ENCODE data around the gene LPCAT1. TPM values are rescaled to one million over a fixed set of nuclear protein-coding genes. Genes with fewer than 3 reads are reported as not detected.

Gene LPCAT1
- total and polyA plus RNA-seq, 3 donors from 2014 or later: 21.1 to 27.1 (median 23.9) TPM

DNA sequence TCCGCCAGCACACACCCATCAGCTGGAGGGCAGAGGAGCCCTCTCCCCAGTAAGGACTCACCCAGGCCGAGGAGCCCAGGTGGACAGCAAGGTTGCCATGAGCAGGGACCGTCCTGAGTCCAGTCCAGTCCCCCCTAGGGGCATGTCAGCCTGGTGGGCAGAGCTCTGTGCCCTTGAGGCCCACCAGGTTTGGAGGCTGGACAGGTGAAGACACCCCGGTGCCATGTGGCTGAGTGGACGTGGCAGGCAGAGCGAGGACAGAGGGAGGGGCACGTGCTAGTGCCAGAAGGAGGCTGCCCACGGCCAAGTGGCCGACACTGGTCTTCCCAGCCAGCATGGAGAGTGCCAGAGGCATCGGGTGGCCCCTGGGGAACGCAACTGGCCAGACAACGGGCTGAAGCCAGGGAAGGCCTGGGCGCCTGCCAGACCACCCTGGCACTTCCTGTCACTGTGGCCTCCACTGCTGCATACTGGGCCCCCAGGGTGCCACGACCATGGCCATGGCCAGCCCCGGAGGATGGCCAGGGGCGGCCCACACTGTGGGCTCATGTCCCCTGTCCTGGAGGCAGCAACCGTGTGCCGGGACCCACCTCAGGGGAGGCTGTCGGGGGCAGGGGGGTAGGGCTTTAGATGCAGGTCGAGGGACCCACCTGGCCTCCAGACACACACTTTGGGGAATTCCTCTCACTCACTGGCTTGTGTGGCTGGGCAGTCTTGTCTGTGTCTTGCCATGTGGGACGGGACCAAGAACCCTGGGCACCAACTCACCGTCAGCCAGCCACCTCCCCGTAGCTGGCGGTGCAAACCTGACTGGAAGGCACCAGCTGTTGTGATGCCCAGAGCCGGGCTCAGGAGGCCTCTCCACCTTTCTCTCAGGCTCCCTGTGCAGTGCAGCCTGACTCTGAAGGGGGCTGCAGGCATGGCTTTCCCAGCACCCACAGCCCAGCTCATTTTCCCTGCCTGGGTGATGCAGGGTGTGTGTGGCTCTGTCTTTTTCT, 42.3 kb upstream of the LPCAT1 start:
- TF ChIP-seq, protein P1, sequence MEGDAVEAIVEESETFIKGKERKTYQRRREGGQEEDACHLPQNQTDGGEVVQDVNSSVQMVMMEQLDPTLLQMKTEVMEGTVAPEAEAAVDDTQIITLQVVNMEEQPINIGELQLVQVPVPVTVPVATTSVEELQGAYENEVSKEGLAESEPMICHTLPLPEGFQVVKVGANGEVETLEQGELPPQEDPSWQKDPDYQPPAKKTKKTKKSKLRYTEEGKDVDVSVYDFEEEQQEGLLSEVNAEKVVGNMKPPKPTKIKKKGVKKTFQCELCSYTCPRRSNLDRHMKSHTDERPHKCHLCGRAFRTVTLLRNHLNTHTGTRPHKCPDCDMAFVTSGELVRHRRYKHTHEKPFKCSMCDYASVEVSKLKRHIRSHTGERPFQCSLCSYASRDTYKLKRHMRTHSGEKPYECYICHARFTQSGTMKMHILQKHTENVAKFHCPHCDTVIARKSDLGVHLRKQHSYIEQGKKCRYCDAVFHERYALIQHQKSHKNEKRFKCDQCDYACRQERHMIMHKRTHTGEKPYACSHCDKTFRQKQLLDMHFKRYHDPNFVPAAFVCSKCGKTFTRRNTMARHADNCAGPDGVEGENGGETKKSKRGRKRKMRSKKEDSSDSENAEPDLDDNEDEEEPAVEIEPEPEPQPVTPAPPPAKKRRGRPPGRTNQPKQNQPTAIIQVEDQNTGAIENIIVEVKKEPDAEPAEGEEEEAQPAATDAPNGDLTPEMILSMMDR (IDR thresholded peaks at IDR 0.05): no peak
- TF ChIP-seq POLR2A (IDR thresholded peaks at IDR 0.05): no peak
- intact Hi-C loops (cut with DNase I; ENCODE audit: low total_unique reads): no loop called here
- H3K9me3 ChIP-seq: no peaks in the 10 kb centered on the region
- no peaks in the 10 kb centered on the region for H3K27me3 ChIP-seq
- H3K4me3 ChIP-seq: no peak overlapping the region
- H3K4me1 ChIP-seq: peaks cover 12% of the 10 kb centered on the region
- H3K36me3 ChIP-seq (ENCODE audit: low read depth, missing control alignments): no peaks in the 10 kb centered on the region
- WGBS, 2 donors: 88 to 95% methylated on average over 8 to 24 of the region's 25 CpGs
- DNase-seq: no peak
- H3K27ac ChIP-seq: no peak overlapping the region

DNA sequence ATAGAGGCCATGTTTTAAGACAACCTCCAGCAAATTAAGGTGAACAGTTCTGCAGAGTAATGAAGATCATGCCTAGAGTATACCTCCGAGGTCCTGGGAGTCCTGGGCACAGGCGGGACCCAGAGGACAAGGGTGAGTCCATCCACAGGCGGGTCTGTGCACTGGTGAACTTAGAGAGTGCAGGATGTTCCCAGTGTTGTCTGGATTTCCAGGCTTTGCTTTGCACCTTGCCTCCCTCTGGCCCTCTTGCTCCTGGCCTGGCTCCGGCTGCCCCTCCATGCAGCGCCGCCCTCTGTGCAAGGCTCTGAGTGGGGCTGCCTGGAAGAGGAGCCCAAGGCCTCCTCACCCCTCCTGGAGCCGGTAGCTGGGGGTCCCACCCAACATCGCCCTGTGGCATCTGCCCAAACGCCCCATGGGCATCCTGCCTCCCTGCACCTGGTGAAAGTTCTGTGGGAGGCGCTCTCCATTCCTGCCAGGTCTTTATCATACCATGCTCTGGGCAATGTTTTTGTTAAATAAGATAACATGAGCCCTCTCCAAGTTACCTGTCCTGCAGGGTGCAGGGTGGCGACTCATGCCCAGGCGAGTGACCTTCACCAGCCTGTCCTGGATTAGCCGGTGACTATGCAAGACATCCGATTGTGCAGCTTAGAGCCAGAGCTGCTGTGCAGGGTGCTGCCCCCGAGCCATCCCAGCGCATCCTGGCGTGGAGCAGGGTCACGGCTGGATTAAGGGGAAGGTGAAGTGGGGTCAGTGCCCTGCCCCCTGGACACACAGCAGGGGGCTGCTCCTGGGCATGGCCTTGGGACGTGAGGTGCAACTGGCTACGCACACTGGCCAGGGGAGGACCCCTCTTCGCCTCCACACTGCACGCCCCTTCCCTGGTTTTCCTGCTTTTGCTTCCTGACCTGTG, 41.3 kb upstream of the LPCAT1 start:
- Histone ChIP-seq H3K9me3 (no peaks in the 10 kb centered on the region), H3K4me1 (peaks cover 12% of the 10 kb centered on the region), H3K4me3 (no peak overlapping the region), H3K27me3 (no peaks in the 10 kb centered on the region), H3K36me3 (ENCODE audit: low read depth, missing control alignments) (no peaks in the 10 kb centered on the region), H3K27ac (no peak overlapping the region)
- intact Hi-C loops (cut with DNase I; ENCODE audit: low total_unique reads): no loop called here
- TF ChIP-seq, protein P1 (IDR thresholded peaks at IDR 0.05): no peak
- TF ChIP-seq POLR2A (IDR thresholded peaks at IDR 0.05): no peak
- 85 to 93% methylated on average over 22 of the region's 22 CpGs for WGBS, 2 donors
- no peak for DNase-seq

DNA sequence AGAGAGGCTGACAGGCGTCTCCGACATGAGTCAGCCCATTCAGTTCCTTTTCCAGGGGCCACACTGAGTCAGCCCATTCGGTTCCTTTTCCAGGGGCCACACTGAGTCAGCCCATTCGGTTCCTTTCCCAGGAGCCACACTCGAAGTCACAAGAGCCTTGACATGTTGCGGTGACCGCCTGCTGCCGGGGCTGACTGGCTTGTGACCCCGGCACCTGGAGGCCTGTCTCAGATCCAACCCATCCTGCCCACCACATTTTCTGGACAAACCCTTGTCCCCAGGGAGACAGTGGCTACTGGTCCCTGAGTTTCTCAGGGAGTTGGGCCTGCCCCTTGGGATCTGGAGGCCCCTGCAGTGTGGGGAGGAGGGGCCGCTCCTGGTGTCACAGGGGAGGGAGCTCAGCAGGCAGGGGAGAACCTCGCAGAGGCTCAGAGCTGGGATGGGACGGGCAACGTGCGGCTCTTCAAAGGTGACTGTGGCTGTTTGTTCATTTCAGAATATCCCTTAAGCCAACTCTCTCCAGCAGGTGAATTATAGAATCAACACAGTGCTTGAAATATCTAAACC, 40.5 kb upstream of the LPCAT1 start:
- TF ChIP-seq, protein P1 (IDR thresholded peaks at IDR 0.05): no peak
- no peak for TF ChIP-seq POLR2A (IDR thresholded peaks at IDR 0.05)
- H3K4me1 ChIP-seq: peaks cover 12% of the 10 kb centered on the region
- no peak overlapping the region for H3K27ac ChIP-seq
- no peak overlapping the region for H3K4me3 ChIP-seq
- H3K27me3 ChIP-seq: no peaks in the 10 kb centered on the region
- 81 to 84% methylated on average over 14 of the region's 14 CpGs for WGBS, 2 donors
- DNase-seq: no peak
- no peaks in the 10 kb centered on the region for H3K9me3 ChIP-seq
- H3K36me3 ChIP-seq (ENCODE audit: low read depth, missing control alignments): no peaks in the 10 kb centered on the region
- intact Hi-C loops (cut with DNase I; ENCODE audit: low total_unique reads): no loop called here

DNA sequence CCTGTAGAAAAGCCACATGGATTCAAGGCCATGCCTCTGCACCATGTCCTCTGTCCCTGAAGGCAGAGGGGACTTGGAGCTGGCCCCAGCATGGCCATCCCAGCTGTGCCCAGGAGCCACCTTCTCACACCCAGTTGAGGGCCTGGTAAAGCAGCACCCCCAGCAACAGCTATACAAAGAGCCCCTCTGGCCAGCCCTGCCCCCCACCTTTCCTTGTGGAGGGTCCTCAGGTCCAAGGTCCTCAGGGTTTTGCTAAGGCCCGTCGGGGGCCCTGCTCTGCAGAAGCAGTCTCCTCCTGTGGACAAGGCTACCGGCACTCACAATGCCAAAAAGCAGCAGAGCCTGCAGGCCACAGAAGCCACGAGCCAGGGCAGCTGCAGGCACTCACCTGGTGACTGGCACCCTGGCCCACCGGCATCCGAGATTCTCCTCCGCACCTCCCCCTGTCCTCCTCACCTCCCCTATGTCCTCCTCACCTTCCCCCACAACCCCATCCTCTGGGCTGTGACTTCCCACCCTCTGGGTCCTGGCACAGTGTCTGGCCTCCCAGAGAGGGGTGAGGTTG, 39.9 kb upstream of the LPCAT1 start:
- WGBS, 2 donors: 55 to 74% methylated on average over 6 of the region's 7 CpGs
- TF ChIP-seq, protein P1 (IDR thresholded peaks at IDR 0.05): no peak
- no peak for TF ChIP-seq POLR2A (IDR thresholded peaks at IDR 0.05)
- peaks cover 12% of the 10 kb centered on the region for H3K4me1 ChIP-seq
- H3K9me3 ChIP-seq: no peaks in the 10 kb centered on the region
- intact Hi-C loops (cut with DNase I; ENCODE audit: low total_unique reads): no loop called here
- no peak for DNase-seq
- H3K4me3 ChIP-seq: no peak overlapping the region
- H3K36me3 ChIP-seq (ENCODE audit: low read depth, missing control alignments): no peaks in the 10 kb centered on the region
- H3K27ac ChIP-seq: no peak overlapping the region
- H3K27me3 ChIP-seq: no peaks in the 10 kb centered on the region

Measured in testis (tissue), 3 donors.